SK-N-SH treated with all-trans-retinoic acid at 6 μM for 48 hours (cell line): ENCODE measurements around the gene LANCL2.

ENCODE experiments used
- ISL1 ChIP-seq: fragments of 250-450 bp; sonication (Bioruptor Pico); IDR thresholded peaks from 2 replicates; pipeline ENCODE4 v2.1.2; 2022; ENCODE audit warnings: mild to moderate bottlenecking, moderate library complexity
- PATZ1 ChIP-seq: fragments of 250-450 bp; sonication (Bioruptor Pico); IDR thresholded peaks from 2 replicates; pipeline ENCODE4 v1.8.0; 2020; ENCODE audit warnings: mild to moderate bottlenecking, moderate library complexity, borderline replicate concordance
- RARB ChIP-seq: fragments of 250-450 bp; sonication (Bioruptor Pico); IDR thresholded peaks from 2 replicates; pipeline ENCODE4 v1.8.0; 2021; ENCODE audit warnings: mild to moderate bottlenecking, moderate library complexity
- SNAI2 ChIP-seq: fragments of 250-450 bp; sonication (Bioruptor Pico); IDR thresholded peaks from 2 replicates; pipeline ENCODE4 v1.5.0; 2020; ENCODE audit warnings: mild to moderate bottlenecking, moderate library complexity
- TCF4 ChIP-seq: fragments of 250-450 bp; sonication (Bioruptor Pico); IDR thresholded peaks from 2 replicates; pipeline ENCODE4 v1.8.0; 2021; ENCODE audit warnings: mild to moderate bottlenecking, moderate library complexity, borderline replicate concordance
- ZFP30 ChIP-seq: fragments of 450-650 bp; formaldehyde crosslinking; IDR thresholded peaks from 2 replicates; pipeline ENCODE4 v1.5.0; 2022; ENCODE audit warnings: mild to moderate bottlenecking, moderate library complexity

GRCh38 chr7:55409482-55410225 lies 44.5 kb downstream of the LANCL2 start:
- TF ChIP-seq PATZ1 (CRISPR knock-in tag) (no peak), ISL1 (CRISPR knock-in tag) (no peak), TCF4 (no peak), SNAI2 (CRISPR knock-in tag) (no peak), RARB (no peak), ZFP30 (CRISPR knock-in tag) (no peak)
